ENCODE measurements around the gene TUBB. TPM values are rescaled to one million over a fixed set of nuclear protein-coding genes. Genes with fewer than 3 reads are reported as not detected.

Gene TUBB
- total and polyA plus RNA-seq, 9 of the 15 experiments (the other 6 are each of a cell fraction or from before 2014, with no cell fraction given), result 971 to 2,870 (median 1,478) TPM

DNA sequence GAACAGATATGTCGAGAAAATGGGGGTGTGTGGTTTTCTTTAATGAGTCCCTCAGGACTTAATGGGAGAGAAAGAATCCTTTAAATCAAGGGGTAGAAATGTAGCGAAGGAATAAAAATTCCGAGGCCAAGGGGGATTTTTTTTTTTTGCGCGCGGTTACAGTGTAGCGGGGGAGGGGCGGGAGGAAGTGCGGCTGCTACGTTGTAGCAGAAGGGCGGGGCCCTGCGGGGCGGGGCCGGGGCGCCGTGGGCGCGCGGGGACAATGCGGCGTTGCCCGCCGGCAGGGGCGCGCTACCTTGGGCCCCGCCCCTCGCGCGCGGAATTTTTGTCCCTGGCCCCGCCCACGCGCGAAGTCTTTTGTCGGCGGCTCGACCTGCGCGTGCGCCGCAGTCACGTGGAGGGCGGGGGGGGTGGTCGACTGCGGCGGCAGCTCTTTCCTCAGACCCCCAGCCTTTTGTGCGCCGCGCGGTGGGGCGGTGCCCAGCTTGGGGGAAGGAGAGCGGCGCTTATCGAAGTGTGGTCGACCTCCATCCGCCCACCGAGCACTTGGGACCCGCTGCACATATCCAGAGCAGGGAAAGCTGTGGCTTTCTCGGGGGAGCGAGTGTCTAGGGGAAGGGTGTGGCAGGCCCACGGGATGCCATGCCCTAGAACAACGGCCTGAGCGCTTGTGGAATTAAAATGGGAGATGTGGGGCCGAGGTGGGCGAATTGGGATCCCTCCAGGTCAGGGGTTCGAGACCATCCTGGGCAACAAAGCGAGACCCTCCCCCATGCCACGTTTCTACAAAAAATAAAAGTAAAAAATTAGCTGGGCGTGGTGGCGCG, 1.3 kb downstream of the TUBB start (continued):
- TF ChIP-seq, protein P1, sequence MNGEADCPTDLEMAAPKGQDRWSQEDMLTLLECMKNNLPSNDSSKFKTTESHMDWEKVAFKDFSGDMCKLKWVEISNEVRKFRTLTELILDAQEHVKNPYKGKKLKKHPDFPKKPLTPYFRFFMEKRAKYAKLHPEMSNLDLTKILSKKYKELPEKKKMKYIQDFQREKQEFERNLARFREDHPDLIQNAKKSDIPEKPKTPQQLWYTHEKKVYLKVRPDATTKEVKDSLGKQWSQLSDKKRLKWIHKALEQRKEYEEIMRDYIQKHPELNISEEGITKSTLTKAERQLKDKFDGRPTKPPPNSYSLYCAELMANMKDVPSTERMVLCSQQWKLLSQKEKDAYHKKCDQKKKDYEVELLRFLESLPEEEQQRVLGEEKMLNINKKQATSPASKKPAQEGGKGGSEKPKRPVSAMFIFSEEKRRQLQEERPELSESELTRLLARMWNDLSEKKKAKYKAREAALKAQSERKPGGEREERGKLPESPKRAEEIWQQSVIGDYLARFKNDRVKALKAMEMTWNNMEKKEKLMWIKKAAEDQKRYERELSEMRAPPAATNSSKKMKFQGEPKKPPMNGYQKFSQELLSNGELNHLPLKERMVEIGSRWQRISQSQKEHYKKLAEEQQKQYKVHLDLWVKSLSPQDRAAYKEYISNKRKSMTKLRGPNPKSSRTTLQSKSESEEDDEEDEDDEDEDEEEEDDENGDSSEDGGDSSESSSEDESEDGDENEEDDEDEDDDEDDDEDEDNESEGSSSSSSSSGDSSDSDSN (IDR thresholded peaks at IDR 0.05; ENCODE audit: borderline replicate concordance in 1 of 2, low read depth in 2 of 2, low read length in 2 of 2), result no peak
- TF ChIP-seq HDAC6 (IDR thresholded peaks at IDR 0.05; ENCODE audit: low read depth, low read length) (no peak), POLR3A (IDR thresholded peaks at IDR 0.05; ENCODE audit: borderline replicate concordance, extremely low read depth, insufficient read depth, insufficient read length) (no peak), WHSC1 (IDR thresholded peaks at IDR 0.05; ENCODE audit: low read length) (no peak), RFX1 (IDR thresholded peaks at IDR 0.05) (no peak), TBP (optimal IDR thresholded peaks at IDR 0.05; ENCODE audit: low read depth, low read length) (no peak), COPS2 (conservative IDR thresholded peaks at IDR 0.05) (no peak), CREBBP (IDR thresholded peaks at IDR 0.05; ENCODE audit: low read depth, low read length) (no peak), THRAP3 (IDR thresholded peaks at IDR 0.05; ENCODE audit: borderline replicate concordance) (no peak), ZNF217 (CRISPR knock-in tag; IDR thresholded peaks at IDR 0.05) (no peak), ZNF408 (CRISPR knock-in tag; IDR thresholded peaks at IDR 0.05; ENCODE audit: low read depth) (no peak), ZNF561 (CRISPR knock-in tag; conservative IDR thresholded peaks at IDR 0.05) (peak; percentile 84), NR4A1 (CRISPR knock-in tag; IDR thresholded peaks at IDR 0.05) (peak; percentile 73), NR4A1 (tag; IDR thresholded peaks at IDR 0.05) (no peak)
- TF ChIP-seq, protein P2, sequence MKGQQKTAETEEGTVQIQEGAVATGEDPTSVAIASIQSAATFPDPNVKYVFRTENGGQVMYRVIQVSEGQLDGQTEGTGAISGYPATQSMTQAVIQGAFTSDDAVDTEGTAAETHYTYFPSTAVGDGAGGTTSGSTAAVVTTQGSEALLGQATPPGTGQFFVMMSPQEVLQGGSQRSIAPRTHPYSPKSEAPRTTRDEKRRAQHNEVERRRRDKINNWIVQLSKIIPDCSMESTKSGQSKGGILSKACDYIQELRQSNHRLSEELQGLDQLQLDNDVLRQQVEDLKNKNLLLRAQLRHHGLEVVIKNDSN (CRISPR knock-in tag; IDR thresholded peaks at IDR 0.05), result peak; percentile 99
- TF ChIP-seq, protein P3, sequence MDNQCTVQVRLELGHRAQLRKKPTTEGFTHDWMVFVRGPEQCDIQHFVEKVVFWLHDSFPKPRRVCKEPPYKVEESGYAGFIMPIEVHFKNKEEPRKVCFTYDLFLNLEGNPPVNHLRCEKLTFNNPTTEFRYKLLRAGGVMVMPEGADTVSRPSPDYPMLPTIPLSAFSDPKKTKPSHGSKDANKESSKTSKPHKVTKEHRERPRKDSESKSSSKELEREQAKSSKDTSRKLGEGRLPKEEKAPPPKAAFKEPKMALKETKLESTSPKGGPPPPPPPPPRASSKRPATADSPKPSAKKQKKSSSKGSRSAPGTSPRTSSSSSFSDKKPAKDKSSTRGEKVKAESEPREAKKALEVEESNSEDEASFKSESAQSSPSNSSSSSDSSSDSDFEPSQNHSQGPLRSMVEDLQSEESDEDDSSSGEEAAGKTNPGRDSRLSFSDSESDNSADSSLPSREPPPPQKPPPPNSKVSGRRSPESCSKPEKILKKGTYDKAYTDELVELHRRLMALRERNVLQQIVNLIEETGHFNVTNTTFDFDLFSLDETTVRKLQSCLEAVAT (IDR thresholded peaks at IDR 0.05), result peak; percentile 88 to 91
- TF ChIP-seq, protein P4, sequence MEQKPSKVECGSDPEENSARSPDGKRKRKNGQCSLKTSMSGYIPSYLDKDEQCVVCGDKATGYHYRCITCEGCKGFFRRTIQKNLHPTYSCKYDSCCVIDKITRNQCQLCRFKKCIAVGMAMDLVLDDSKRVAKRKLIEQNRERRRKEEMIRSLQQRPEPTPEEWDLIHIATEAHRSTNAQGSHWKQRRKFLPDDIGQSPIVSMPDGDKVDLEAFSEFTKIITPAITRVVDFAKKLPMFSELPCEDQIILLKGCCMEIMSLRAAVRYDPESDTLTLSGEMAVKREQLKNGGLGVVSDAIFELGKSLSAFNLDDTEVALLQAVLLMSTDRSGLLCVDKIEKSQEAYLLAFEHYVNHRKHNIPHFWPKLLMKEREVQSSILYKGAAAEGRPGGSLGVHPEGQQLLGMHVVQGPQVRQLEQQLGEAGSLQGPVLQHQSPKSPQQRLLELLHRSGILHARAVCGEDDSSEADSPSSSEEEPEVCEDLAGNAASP (IDR thresholded peaks at IDR 0.05), result no peak
- TF ChIP-seq, protein P5, sequence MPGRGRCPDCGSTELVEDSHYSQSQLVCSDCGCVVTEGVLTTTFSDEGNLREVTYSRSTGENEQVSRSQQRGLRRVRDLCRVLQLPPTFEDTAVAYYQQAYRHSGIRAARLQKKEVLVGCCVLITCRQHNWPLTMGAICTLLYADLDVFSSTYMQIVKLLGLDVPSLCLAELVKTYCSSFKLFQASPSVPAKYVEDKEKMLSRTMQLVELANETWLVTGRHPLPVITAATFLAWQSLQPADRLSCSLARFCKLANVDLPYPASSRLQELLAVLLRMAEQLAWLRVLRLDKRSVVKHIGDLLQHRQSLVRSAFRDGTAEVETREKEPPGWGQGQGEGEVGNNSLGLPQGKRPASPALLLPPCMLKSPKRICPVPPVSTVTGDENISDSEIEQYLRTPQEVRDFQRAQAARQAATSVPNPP (IDR thresholded peaks at IDR 0.05; ENCODE audit: borderline replicate concordance, insufficient read depth, insufficient read length), result no peak
- TF ChIP-seq, protein P6, sequence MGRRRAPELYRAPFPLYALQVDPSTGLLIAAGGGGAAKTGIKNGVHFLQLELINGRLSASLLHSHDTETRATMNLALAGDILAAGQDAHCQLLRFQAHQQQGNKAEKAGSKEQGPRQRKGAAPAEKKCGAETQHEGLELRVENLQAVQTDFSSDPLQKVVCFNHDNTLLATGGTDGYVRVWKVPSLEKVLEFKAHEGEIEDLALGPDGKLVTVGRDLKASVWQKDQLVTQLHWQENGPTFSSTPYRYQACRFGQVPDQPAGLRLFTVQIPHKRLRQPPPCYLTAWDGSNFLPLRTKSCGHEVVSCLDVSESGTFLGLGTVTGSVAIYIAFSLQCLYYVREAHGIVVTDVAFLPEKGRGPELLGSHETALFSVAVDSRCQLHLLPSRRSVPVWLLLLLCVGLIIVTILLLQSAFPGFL (CRISPR knock-in tag; IDR thresholded peaks at IDR 0.05), result no peak

All from K562 (cell line).